Prostate gland (tissue), 2 donors: ENCODE results near the gene CTRB1. TPM values are rescaled to one million over a fixed set of nuclear protein-coding genes. Genes with fewer than 3 reads are reported as not detected.
"Not testable (repeated sequence)": the region's sequence is repeated elsewhere in the genome, so short reads cannot be mapped to it uniquely, and the experiment has no call there.

ENCODE experiments used
- DNase-seq: peaks from one replicate; pipeline ENCODE4 v3.0.0-alpha.2; 2019; ENCODE audit warnings: low spot score
- H3K27ac ChIP-seq, 2 donors: fragments of 200-600 bp; sonication (generic); 2 replicates each; pipeline ENCODE4 v1.5.1; 2017 to 2019
- H3K27me3 ChIP-seq: fragments of 200-600 bp; sonication (generic); replicated peaks from 2 replicates; pipeline ENCODE4 v1.5.1; 2019; ENCODE audit not compliant: insufficient read depth
- H3K36me3 ChIP-seq, 2 donors: fragments of 200-600 bp; sonication (generic); 1 replicate in 1 of 2; 2 replicates in 1 of 2; pipeline versions ENCODE4 v1.5.1 to v1.8.1; 2017 to 2019
- H3K4me1 ChIP-seq: fragments of 200-600 bp; sonication (generic); replicated peaks from 2 replicates; pipeline ENCODE4 v1.5.1; 2019
- H3K4me3 ChIP-seq, 2 donors: fragments of 200-600 bp; sonication (generic); 2 replicates each; pipeline ENCODE4 v1.5.1; 2017 to 2019
- H3K9me3 ChIP-seq: fragments of 200-600 bp; sonication (generic); 2 replicates; pipeline ENCODE4 v1.5.1; 2017
- POLR2A ChIP-seq: fragments of 450-650 bp; IDR thresholded peaks from one replicate; pipeline ENCODE4 v1.6.1; 2016; ENCODE audit warnings: antibody characterized with exemption, mild to moderate bottlenecking
- POLR2AphosphoS5 ChIP-seq: sonication (generic); formaldehyde crosslinking; IDR thresholded peaks from one replicate; pipeline ENCODE4 v1.6.1; 2017; ENCODE audit warnings: antibody characterized with exemption
- WGBS: methylation state at CpG from one replicate; pipeline ENCODE4 v1.1.5; 2018; 5-methylcytosine and 5-hydroxymethylcytosine counted together
- intact Hi-C: fragments of 100-400 bp; cut with DNase I; formaldehyde crosslinking; loops from one replicate; pipeline ENCODE4 v1.14.2; 2022
- total RNA-seq, 2 donors: library from RNA; depleted of rRNA; stranded (reverse); fragments of >200 nt; gene quantifications; one replicate each; pipeline ENCODE4 v1.1.0, GENCODE V29; 2016
- TF ChIP-seq, protein P1 (sequence below), 4 experiments: fragments of 200-600 bp in 2 of 4; fragments of 450-650 bp in 2 of 4; sonication (generic) in 2 of 4; IDR thresholded peaks; 1 replicate in 3 of 4; 2 replicates in 1 of 4; pipeline ENCODE4 v1.5.1; 2016 to 2019; ENCODE audit warnings: antibody characterized with exemption in 4 of 4, mild to moderate bottlenecking in 2 of 4, moderate library complexity in 2 of 4

The CTRB1 gene
- total RNA-seq, 2 donors from 2014 or later: 7.0 TPM; not detected in 1

DNA sequence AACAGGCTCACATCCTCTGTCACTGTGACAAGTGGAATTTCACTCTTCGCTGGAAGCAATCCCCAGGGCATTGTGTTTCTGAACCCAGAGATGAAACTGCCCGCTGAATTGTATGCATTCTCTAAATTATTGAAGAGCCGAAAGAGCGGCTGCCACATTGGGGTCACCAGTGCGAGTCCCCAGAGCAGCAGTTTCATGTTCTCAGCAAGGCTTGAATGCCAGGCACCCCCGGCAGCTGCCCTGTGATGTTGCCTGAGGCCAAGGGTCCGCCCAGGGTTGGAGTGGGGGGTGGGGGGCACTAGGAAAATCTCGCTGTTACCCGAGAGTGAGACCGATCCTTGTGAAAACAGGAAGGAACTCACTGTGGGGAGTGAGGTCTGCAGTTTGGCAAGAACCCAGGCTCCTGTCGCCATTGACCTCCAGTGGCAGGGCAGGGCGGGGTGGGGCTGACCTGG is 53.3 kb downstream of the CTRB1 start:
- WGBS: 62% methylated on average over 12 of the region's 12 CpGs
- intact Hi-C loops: no loop called here
- Histone ChIP-seq H3K4me3 (no peak overlapping the region), H3K36me3 (no peaks in the 10 kb centered on the region), H3K27ac (no peak overlapping the region), H3K9me3 (no peaks in the 10 kb centered on the region), H3K27me3 (no peaks in the 10 kb centered on the region), H3K4me1 (peaks cover 4% of the 10 kb centered on the region)
- TF ChIP-seq POLR2AphosphoS5 (no peak), POLR2A (no peak)
- TF ChIP-seq, protein P1, sequence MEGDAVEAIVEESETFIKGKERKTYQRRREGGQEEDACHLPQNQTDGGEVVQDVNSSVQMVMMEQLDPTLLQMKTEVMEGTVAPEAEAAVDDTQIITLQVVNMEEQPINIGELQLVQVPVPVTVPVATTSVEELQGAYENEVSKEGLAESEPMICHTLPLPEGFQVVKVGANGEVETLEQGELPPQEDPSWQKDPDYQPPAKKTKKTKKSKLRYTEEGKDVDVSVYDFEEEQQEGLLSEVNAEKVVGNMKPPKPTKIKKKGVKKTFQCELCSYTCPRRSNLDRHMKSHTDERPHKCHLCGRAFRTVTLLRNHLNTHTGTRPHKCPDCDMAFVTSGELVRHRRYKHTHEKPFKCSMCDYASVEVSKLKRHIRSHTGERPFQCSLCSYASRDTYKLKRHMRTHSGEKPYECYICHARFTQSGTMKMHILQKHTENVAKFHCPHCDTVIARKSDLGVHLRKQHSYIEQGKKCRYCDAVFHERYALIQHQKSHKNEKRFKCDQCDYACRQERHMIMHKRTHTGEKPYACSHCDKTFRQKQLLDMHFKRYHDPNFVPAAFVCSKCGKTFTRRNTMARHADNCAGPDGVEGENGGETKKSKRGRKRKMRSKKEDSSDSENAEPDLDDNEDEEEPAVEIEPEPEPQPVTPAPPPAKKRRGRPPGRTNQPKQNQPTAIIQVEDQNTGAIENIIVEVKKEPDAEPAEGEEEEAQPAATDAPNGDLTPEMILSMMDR (IDR thresholded peaks at IDR 0.05): no peak
- DNase-seq: no peak

DNA sequence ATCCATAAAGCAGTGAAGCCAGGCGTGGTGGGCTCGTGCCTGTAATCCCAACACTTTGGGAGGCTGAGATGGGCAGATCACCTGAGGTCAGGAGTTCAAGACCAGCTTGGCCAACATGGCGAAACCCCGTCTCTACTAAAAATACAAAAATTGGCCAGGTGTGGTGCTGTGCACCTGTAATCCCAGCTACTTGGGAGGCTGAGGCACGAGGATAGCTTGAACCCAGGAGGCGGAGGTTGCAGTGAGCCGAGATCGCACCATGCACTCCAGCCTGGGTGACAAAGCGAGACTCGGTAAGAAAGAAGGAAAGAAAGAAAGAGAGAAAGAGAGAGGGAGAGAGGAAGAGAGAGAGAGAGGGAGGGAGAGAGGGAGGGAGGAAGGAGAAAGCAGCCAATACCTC is 53.8 kb downstream of the CTRB1 start:
- H3K9me3 ChIP-seq, H3K36me3 ChIP-seq, intact Hi-C loops, H3K4me1 ChIP-seq, H3K27ac ChIP-seq, DNase-seq, H3K4me3 ChIP-seq, H3K27me3 ChIP-seq: not testable (repeated sequence)
- WGBS: 94% methylated on average over 10 of the region's 10 CpGs

DNA sequence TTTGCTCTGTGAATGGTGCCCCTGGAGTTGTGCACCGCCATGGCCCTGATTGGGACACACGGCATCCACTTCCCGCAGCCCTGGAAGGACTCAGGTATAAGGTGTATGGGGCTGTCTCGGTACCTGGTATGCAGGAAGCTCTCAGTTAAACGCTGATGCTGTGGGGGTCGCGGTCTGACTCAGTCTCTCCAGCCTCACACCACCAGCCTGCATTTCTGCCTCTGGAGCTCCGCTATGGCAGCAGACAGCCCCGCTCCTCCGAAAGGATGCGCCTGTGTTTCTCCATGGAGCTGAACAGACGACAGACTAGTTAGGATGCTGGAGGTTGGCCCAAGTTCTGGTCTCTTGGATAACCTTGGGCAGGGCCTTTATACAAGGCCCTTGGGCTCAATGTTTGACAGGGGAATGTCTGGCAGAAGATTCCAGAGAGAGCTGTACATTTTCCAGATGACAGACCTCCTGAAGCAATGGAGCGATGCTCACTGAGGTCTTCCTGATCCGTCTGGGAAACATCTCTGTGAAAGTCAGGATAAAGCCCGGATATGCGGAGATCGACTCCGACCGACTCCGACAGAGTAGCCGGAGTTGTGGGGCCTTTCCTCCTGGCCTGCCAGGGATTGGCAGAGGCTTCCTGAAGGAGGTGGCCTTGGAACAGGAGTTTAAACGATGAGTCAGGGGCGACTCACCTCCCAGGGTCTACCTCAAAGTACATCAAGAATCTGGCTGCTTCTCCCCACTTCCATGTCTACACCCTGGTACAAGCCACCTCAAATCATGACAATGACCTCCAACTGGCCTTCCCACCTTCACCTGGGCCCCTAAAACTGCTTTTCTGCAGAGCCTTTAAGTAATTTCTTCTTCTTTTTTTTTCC is 54.5 kb downstream of the CTRB1 start:
- WGBS: 86% methylated on average over 23 of the region's 23 CpGs
- no peaks in the 10 kb centered on the region for H3K9me3 ChIP-seq
- DNase-seq: no peak

More for the DNA sequence above, 54.5 kb downstream of the CTRB1 start:
- Histone ChIP-seq H3K36me3 (no peaks in the 10 kb centered on the region), H3K4me1 (no peaks in the 10 kb centered on the region), H3K4me3 (no peak overlapping the region), H3K27ac (no peak overlapping the region), H3K27me3 (no peaks in the 10 kb centered on the region)
- TF ChIP-seq POLR2A: no peak
- no peak for TF ChIP-seq POLR2AphosphoS5
- TF ChIP-seq, protein P1 (IDR thresholded peaks at IDR 0.05): no peak
- intact Hi-C loops: no loop called here

Other genes starting within 250 kb of the CTRB1 start
- gene WDR59, start 233.9 kb upstream of the CTRB1 start, total RNA-seq: 10 to 100 TPM; 38.5 to 62.6 TPM
- 10 to 100 TPM; 15.6 to 64.2 TPM for gene ZNRF1, start 220.0 kb upstream of the CTRB1 start, total RNA-seq
- gene LDHD, start 102.2 kb upstream of the CTRB1 start, total RNA-seq: 10 to 100 TPM; 26.6 to 55.3 TPM
- 10 to 100 TPM in 1 of 2 donors, 1 to 10 TPM in 1; 9.8 to 10.3 TPM for gene ZFP1, start 70.5 kb upstream of the CTRB1 start, total RNA-seq
- not detected for gene CTRB2, start 11.8 kb upstream of the CTRB1 start, total RNA-seq
- gene BCAR1, start 32.6 kb downstream of the CTRB1 start, total RNA-seq: 100 to 1,000 TPM in 1 of 2 donors, 10 to 100 TPM in 1; 51.1 to 181 TPM
- gene CFDP1, start 214.5 kb downstream of the CTRB1 start, total RNA-seq: 100 to 1,000 TPM in 1 of 2 donors, 10 to 100 TPM in 1; 67.9 to 101 TPM
- gene TMEM170A, start 245.7 kb downstream of the CTRB1 start, total RNA-seq: 10 to 100 TPM; 21.5 to 35.9 TPM